Uterus (tissue), 2 donors: Measurements from ENCODE around the gene HSD3B2.

ENCODE experiments used
- POLR2A ChIP-seq, 2 donors: fragments of 450-650 bp; IDR thresholded peaks; one replicate each; pipeline ENCODE4 v1.6.1; 2016; ENCODE audit warnings: antibody characterized with exemption in 2 of 2, mild to moderate bottlenecking in 1 of 2, moderate library complexity in 1 of 2
- TF ChIP-seq, protein P1 (sequence below), 4 experiments: fragments of 200-600 bp in 2 of 4; fragments of 450-650 bp in 2 of 4; sonication (generic) in 2 of 4; IDR thresholded peaks; one replicate each; pipeline ENCODE4 v1.5.1; 2016 to 2019; ENCODE audit warnings: antibody characterized with exemption in 4 of 4, mild to moderate bottlenecking in 2 of 4, moderate library complexity in 1 of 4

DNA sequence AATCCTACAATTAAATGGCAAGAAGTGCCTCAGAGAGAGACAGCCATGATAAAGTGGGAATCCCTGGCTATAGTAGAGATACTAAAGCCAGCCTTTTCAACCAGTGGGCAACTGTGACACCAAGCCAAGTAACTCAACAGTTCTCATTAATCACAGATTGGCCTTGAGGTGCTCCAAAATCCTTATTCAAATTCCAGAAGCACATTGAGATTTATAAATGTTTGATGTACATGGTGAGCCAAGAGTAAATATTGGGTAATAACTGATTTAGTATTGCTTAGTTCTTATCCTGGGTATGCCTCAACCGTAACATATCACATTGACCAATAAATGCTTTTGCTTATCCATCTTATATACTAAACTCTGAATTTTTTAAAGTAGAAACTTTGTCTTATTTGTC is 29.3 kb upstream of the HSD3B2 start:
- TF ChIP-seq POLR2A (IDR thresholded peaks at IDR 0.05), result no peak
- TF ChIP-seq, protein P1, sequence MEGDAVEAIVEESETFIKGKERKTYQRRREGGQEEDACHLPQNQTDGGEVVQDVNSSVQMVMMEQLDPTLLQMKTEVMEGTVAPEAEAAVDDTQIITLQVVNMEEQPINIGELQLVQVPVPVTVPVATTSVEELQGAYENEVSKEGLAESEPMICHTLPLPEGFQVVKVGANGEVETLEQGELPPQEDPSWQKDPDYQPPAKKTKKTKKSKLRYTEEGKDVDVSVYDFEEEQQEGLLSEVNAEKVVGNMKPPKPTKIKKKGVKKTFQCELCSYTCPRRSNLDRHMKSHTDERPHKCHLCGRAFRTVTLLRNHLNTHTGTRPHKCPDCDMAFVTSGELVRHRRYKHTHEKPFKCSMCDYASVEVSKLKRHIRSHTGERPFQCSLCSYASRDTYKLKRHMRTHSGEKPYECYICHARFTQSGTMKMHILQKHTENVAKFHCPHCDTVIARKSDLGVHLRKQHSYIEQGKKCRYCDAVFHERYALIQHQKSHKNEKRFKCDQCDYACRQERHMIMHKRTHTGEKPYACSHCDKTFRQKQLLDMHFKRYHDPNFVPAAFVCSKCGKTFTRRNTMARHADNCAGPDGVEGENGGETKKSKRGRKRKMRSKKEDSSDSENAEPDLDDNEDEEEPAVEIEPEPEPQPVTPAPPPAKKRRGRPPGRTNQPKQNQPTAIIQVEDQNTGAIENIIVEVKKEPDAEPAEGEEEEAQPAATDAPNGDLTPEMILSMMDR (IDR thresholded peaks at IDR 0.05), result no peak
